Measurements from ENCODE around the gene SPG11.
"Not testable (repeated sequence)": the region's sequence is repeated elsewhere in the genome, so short reads cannot be mapped to it uniquely, and the experiment has no call there.

Gene SPG11

DNA sequence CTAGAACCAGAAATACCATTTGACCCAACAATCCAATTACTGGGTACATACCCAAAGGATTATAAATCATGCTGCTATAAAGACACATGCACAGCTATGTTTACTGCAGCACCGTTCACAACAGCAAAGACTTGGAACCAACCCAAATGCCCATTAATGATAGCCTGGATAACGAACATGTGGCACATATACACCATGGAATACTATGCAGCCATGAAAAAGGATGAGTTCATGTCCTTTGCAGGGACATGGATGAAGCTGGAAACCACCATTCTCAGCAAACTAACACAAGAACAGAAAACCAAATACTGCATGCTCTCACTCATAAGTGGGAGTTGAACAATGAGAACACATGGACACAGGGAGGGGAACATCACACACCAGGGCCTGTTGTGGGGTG lies 25.9 kb upstream of the SPG11 start:
- not testable (repeated sequence) for H3K4me3 ChIP-seq (ENCODE audit: low read depth in 1 of 2, low read length in 2 of 2); DNase-seq; H3K27ac ChIP-seq (ENCODE audit: low read length); H3K4me2 ChIP-seq (ENCODE audit: insufficient read depth, low read length); H3K27me3 ChIP-seq (ENCODE audit: insufficient read depth, low read length, poor library complexity); H3K4me1 ChIP-seq (ENCODE audit: insufficient read depth, low read length); ATAC-seq (ENCODE audit: insufficient read depth, low read depth); H4K20me1 ChIP-seq (ENCODE audit: insufficient read depth, low read length); H3K36me3 ChIP-seq (ENCODE audit: insufficient read depth, low read length); H3K9ac ChIP-seq (ENCODE audit: low read depth, low read length); H3K9me3 ChIP-seq (ENCODE audit: insufficient read depth, low read length, severe bottlenecking); H2AFZ ChIP-seq (ENCODE audit: low read depth, low read length); H3K79me2 ChIP-seq (ENCODE audit: insufficient read depth, low read length)

DNA sequence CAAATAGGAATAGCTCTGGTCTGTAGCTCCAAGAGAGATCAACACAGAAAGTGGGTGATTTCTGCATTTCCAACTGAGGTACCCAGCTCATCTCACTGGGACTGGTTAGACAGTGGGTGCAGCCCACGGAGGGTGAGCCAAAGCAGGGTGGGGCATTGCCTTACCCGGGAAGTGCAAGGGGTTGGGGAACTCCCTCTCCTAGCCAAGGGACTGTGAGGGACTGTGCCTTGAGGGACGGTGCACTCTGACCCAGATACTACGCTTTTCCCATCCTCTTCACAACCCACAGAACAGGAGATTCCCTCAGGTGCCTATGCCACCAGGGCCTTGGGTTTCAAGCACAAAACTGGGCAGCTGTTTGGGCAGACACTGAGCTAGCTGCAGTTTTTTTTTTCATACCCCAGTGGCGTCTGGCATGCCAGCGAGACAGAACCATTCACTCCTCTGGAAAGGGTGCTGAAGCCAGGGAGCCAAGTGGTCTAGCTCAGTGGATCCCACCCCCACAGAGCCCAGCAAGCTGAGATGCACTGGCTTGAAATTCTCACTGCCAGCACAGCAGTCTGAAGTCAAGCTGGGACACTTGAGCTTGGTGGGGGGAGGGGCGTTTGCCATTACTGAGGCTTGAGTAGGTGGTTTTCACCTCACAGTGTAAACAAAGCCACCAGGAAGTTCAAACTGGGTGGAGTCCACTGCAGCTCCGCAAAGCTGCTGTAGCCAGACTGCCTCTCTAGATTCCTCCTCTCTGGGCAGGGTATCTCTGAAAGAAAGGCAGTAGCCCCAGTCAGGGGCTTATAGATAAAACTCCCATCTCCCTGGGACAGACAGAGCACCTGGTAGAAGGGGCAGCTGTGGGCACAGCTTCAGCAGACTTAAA lies 19.6 kb upstream of the SPG11 start:
- Histone ChIP-seq H3K9ac (ENCODE audit: low read depth, low read length) (peak overlapping the region; percentile 46), H2AFZ (ENCODE audit: low read depth, low read length) (peak overlapping the region; percentile 63), H3K27ac (ENCODE audit: low read length) (peak overlapping the region; percentile 79), H3K4me3 (ENCODE audit: low read depth in 1 of 2, low read length in 2 of 2) (peak overlapping the region in 1 of 2 experiments; percentile 36; a peak in 1 of 4 replicates), H3K4me1 (ENCODE audit: insufficient read depth, low read length) (peaks cover 36% of the 10 kb centered on the region), H3K4me2 (ENCODE audit: insufficient read depth, low read length) (peak overlapping the region; percentile 51)
- H4K20me1 ChIP-seq (ENCODE audit: insufficient read depth, low read length); H3K36me3 ChIP-seq (ENCODE audit: insufficient read depth, low read length); H3K27me3 ChIP-seq (ENCODE audit: insufficient read depth, low read length, poor library complexity); H3K79me2 ChIP-seq (ENCODE audit: insufficient read depth, low read length); H3K9me3 ChIP-seq (ENCODE audit: insufficient read depth, low read length, severe bottlenecking): not testable (repeated sequence)
- ATAC-seq (ENCODE audit: insufficient read depth, low read depth) (peak; percentile 73), DNase-seq (peak; percentile 85)

DNA sequence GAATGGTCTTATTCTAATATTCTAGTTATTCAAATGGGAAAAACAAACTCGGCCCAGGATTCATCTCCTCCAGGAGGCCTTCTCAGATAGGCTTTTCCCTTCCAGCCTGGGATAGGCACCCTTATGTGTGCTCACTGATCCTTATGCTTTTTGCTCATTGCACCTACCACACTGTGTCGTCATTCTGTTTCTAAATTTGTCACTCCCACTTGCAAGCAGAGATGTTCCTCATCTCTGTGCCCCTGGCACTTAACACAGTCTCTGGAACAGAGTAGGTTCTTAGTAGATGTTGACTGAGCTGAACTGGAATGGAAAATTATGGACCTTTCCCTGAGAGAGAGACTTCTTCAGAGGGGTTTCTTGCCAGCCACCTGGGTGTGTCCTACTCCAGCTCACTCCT lies 18.7 kb upstream of the SPG11 start:
- DNase-seq, result no peak
- H3K4me3 ChIP-seq (ENCODE audit: low read depth in 1 of 2, low read length in 2 of 2), result no peak overlapping the region
- no peak overlapping the region for H3K4me2 ChIP-seq (ENCODE audit: insufficient read depth, low read length)
- no peak overlapping the region for H2AFZ ChIP-seq (ENCODE audit: low read depth, low read length)
- H3K4me1 ChIP-seq (ENCODE audit: insufficient read depth, low read length), result peaks cover 44% of the 10 kb centered on the region
- H3K9me3 ChIP-seq (ENCODE audit: insufficient read depth, low read length, severe bottlenecking), result no peaks in the 10 kb centered on the region
- H3K27ac ChIP-seq (ENCODE audit: low read length), result no peak overlapping the region; the same call in 1 of the 2 replicates
- no peaks in the 10 kb centered on the region for H4K20me1 ChIP-seq (ENCODE audit: insufficient read depth, low read length)
- H3K9ac ChIP-seq (ENCODE audit: low read depth, low read length), result no peak overlapping the region; the same call in 1 of the 2 replicates
- H3K79me2 ChIP-seq (ENCODE audit: insufficient read depth, low read length), result no peaks in the 10 kb centered on the region
- H3K27me3 ChIP-seq (ENCODE audit: insufficient read depth, low read length, poor library complexity), result no peaks in the 10 kb centered on the region
- no peaks in the 10 kb centered on the region for H3K36me3 ChIP-seq (ENCODE audit: insufficient read depth, low read length)
- TF ChIP-seq EZH2 (IDR thresholded peaks at IDR 0.05; ENCODE audit: borderline replicate concordance, low read depth, low read length, severe bottlenecking), result no peak
- TF ChIP-seq, protein P1, sequence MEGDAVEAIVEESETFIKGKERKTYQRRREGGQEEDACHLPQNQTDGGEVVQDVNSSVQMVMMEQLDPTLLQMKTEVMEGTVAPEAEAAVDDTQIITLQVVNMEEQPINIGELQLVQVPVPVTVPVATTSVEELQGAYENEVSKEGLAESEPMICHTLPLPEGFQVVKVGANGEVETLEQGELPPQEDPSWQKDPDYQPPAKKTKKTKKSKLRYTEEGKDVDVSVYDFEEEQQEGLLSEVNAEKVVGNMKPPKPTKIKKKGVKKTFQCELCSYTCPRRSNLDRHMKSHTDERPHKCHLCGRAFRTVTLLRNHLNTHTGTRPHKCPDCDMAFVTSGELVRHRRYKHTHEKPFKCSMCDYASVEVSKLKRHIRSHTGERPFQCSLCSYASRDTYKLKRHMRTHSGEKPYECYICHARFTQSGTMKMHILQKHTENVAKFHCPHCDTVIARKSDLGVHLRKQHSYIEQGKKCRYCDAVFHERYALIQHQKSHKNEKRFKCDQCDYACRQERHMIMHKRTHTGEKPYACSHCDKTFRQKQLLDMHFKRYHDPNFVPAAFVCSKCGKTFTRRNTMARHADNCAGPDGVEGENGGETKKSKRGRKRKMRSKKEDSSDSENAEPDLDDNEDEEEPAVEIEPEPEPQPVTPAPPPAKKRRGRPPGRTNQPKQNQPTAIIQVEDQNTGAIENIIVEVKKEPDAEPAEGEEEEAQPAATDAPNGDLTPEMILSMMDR (IDR thresholded peaks at IDR 0.05; ENCODE audit: borderline replicate concordance, extremely low read depth, low read length, poor library complexity, severe bottlenecking), result no peak
- ATAC-seq (ENCODE audit: insufficient read depth, low read depth), result no peak

DNA sequence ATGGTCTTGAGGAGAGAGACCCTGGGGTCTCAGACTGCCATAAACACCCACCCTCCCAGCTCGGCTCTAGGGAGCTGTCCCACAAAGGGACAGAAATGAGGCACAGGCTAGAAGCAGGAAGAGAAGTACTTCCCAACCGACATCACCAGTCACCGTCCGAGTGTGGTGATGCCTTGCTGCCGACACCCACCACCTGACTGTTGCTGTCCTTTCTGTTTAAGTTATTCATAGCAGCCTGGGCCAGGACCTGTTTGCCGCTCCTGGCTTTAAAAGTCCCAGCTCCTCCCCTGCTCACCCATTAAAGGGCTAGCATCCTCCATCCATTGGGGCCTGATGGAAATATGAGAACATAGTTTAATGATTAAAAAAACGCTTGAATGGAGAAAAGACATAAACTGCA lies 13.2 kb upstream of the SPG11 start:
- H3K27ac ChIP-seq (ENCODE audit: low read length), result peak overlapping the region; percentile 88
- peaks cover 39% of the 10 kb centered on the region for H3K4me1 ChIP-seq (ENCODE audit: insufficient read depth, low read length)
- H3K9ac ChIP-seq (ENCODE audit: low read depth, low read length), result peak overlapping the region; percentile 33
- TF ChIP-seq, protein P1 (IDR thresholded peaks at IDR 0.05; ENCODE audit: borderline replicate concordance, extremely low read depth, low read length, poor library complexity, severe bottlenecking), result no peak
- no peak for TF ChIP-seq EZH2 (IDR thresholded peaks at IDR 0.05; ENCODE audit: borderline replicate concordance, low read depth, low read length, severe bottlenecking)
- peak overlapping the region; percentile 51 for H3K4me2 ChIP-seq (ENCODE audit: insufficient read depth, low read length)
- no peak overlapping the region for H3K4me3 ChIP-seq (ENCODE audit: low read depth in 1 of 2, low read length in 2 of 2)
- no peak overlapping the region for H2AFZ ChIP-seq (ENCODE audit: low read depth, low read length)
- no peaks in the 10 kb centered on the region for H3K36me3 ChIP-seq (ENCODE audit: insufficient read depth, low read length)
- DNase-seq, result no peak
- H3K9me3 ChIP-seq (ENCODE audit: insufficient read depth, low read length, severe bottlenecking), result no peaks in the 10 kb centered on the region
- no peaks in the 10 kb centered on the region for H3K79me2 ChIP-seq (ENCODE audit: insufficient read depth, low read length)
- H4K20me1 ChIP-seq (ENCODE audit: insufficient read depth, low read length), result no peaks in the 10 kb centered on the region
- no peaks in the 10 kb centered on the region for H3K27me3 ChIP-seq (ENCODE audit: insufficient read depth, low read length, poor library complexity)
- ATAC-seq (ENCODE audit: insufficient read depth, low read depth), result no peak
